ENCODE data around the gene TMPRSS11E. TPM values are rescaled to one million over a fixed set of nuclear protein-coding genes. Genes with fewer than 3 reads are reported as not detected.

The TMPRSS11E gene
- total RNA-seq, 1 donor from 2014 or later, result 2.0 TPM

GRCh38 chr4:68465058-68465457 is 17.8 kb downstream of the TMPRSS11E start:
- H3K9me3 Mint-ChIP-seq, result peaks cover 7% of the 10 kb centered on the region
- TF ChIP-seq, protein P1, sequence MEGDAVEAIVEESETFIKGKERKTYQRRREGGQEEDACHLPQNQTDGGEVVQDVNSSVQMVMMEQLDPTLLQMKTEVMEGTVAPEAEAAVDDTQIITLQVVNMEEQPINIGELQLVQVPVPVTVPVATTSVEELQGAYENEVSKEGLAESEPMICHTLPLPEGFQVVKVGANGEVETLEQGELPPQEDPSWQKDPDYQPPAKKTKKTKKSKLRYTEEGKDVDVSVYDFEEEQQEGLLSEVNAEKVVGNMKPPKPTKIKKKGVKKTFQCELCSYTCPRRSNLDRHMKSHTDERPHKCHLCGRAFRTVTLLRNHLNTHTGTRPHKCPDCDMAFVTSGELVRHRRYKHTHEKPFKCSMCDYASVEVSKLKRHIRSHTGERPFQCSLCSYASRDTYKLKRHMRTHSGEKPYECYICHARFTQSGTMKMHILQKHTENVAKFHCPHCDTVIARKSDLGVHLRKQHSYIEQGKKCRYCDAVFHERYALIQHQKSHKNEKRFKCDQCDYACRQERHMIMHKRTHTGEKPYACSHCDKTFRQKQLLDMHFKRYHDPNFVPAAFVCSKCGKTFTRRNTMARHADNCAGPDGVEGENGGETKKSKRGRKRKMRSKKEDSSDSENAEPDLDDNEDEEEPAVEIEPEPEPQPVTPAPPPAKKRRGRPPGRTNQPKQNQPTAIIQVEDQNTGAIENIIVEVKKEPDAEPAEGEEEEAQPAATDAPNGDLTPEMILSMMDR (conservative IDR thresholded peaks at IDR 0.05), result no peak
- no peak overlapping the region for H3K27ac Mint-ChIP-seq
- H3K27me3 Mint-ChIP-seq, result no peaks in the 10 kb centered on the region
- H3K4me1 Mint-ChIP-seq (ENCODE audit: unreplicated experiment), result no peaks in the 10 kb centered on the region
- DNase-seq (ENCODE audit: extremely low spot score, unreplicated experiment), result no peak
- no peaks in the 10 kb centered on the region for H3K36me3 Mint-ChIP-seq
- no peak overlapping the region for H3K4me3 Mint-ChIP-seq

DNA sequence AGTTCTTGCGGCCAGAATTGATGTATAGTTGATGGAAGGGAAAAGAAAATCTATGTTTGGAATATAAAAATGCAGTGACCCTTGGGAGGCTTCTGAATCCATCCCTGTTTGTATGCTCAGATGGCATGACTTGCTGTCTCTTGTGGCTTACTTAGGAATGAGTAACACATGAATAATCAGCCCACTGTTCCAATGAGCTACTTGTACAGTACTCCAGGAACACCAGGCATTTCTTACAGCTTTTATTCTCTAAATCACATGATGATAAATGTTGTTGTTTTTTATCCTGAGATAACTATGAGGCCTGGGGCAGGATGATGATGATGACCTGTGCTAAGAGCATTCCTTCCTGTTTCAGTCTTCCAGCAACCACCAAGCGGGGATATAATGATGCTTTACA is 18.9 kb downstream of the TMPRSS11E start:
- Mint-ChIP-seq H3K4me1 (ENCODE audit: unreplicated experiment) (no peaks in the 10 kb centered on the region), H3K27me3 (no peaks in the 10 kb centered on the region), H3K27ac (no peak overlapping the region), H3K4me3 (no peak overlapping the region), H3K36me3 (no peaks in the 10 kb centered on the region), H3K9me3 (peaks cover 7% of the 10 kb centered on the region)
- TF ChIP-seq, protein P1 (conservative IDR thresholded peaks at IDR 0.05), result no peak
- no peak for DNase-seq (ENCODE audit: extremely low spot score, unreplicated experiment)

GRCh38 chr4:68466751-68467150 is 19.5 kb downstream of the TMPRSS11E start:
- DNase-seq (ENCODE audit: extremely low spot score, unreplicated experiment), result no peak
- Mint-ChIP-seq H3K4me1 (ENCODE audit: unreplicated experiment) (no peaks in the 10 kb centered on the region), H3K4me3 (no peak overlapping the region), H3K27me3 (no peaks in the 10 kb centered on the region), H3K9me3 (peaks cover 3% of the 10 kb centered on the region), H3K36me3 (no peaks in the 10 kb centered on the region), H3K27ac (no peak overlapping the region)
- TF ChIP-seq, protein P1 (conservative IDR thresholded peaks at IDR 0.05), result no peak

DNA sequence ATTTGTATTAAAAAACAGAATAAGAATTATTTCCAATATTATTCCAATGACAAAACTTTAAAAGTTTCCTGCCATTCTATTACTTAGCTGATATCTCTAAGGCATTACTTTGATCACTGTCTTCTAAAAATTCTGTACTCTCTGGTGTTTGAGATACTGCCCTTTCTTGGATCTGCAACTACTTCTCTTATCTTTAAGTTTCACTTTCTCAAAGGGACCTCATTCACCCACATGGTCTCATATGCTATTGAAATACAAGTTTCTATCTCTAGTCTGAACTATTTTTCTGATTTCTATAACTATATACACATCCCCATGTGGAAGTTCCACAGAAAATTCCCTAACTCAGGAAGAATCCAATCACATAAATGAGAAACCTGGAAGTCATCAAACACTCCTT is 22.2 kb downstream of the TMPRSS11E start:
- H3K9me3 Mint-ChIP-seq, result no peaks in the 10 kb centered on the region
- H3K27me3 Mint-ChIP-seq, result no peaks in the 10 kb centered on the region
- H3K27ac Mint-ChIP-seq, result no peak overlapping the region
- TF ChIP-seq, protein P1 (conservative IDR thresholded peaks at IDR 0.05), result no peak
- H3K4me1 Mint-ChIP-seq (ENCODE audit: unreplicated experiment), result no peaks in the 10 kb centered on the region
- no peak for DNase-seq (ENCODE audit: extremely low spot score, unreplicated experiment)
- no peaks in the 10 kb centered on the region for H3K36me3 Mint-ChIP-seq
- no peak overlapping the region for H3K4me3 Mint-ChIP-seq

- no peak for DNase-seq (ENCODE audit: extremely low spot score, unreplicated experiment)
- no peaks in the 10 kb centered on the region for H3K36me3 Mint-ChIP-seq
- H3K27ac Mint-ChIP-seq, result no peak overlapping the region
- H3K4me1 Mint-ChIP-seq (ENCODE audit: unreplicated experiment), result no peaks in the 10 kb centered on the region
- TF ChIP-seq, protein P1 (conservative IDR thresholded peaks at IDR 0.05), result no peak
- no peak overlapping the region for H3K4me3 Mint-ChIP-seq
- no peaks in the 10 kb centered on the region for H3K9me3 Mint-ChIP-seq
- H3K27me3 Mint-ChIP-seq, result no peaks in the 10 kb centered on the region
Observed at GRCh38 chr4:68476191-68476590, 28.9 kb downstream of the TMPRSS11E start.

GRCh38 chr4:68489338-68489737 is 42.1 kb downstream of the TMPRSS11E start:
- H3K9me3 Mint-ChIP-seq, result peaks cover 7% of the 10 kb centered on the region
- no peaks in the 10 kb centered on the region for H3K36me3 Mint-ChIP-seq
- no peaks in the 10 kb centered on the region for H3K4me1 Mint-ChIP-seq (ENCODE audit: unreplicated experiment)
- DNase-seq (ENCODE audit: extremely low spot score, unreplicated experiment), result no peak
- no peak overlapping the region for H3K4me3 Mint-ChIP-seq
- H3K27me3 Mint-ChIP-seq, result no peaks in the 10 kb centered on the region
- TF ChIP-seq, protein P1 (conservative IDR thresholded peaks at IDR 0.05), result no peak
- H3K27ac Mint-ChIP-seq, result no peak overlapping the region
